Ovary (tissue), 3 donors: ENCODE measurements around the gene VAPA.

Source experiments
- EP300 ChIP-seq: sonication (generic); formaldehyde crosslinking; IDR thresholded peaks from one replicate; pipeline ENCODE4 v1.6.1; 2017; ENCODE audit warnings: antibody characterized with exemption
- TF ChIP-seq, protein P1 (sequence below), 3 donors: fragments of 450-650 bp in 2 of 3; fragments of 200-600 bp in 1 of 3; IDR thresholded peaks; one replicate each; pipeline versions ENCODE4 v1.5.1 to v1.8.0; 2016 to 2022; ENCODE audit warnings: antibody characterized with exemption in 3 of 3, mild to moderate bottlenecking in 1 of 3
- donor health status: DM: no; HTN: no; CAD: no.

DNA sequence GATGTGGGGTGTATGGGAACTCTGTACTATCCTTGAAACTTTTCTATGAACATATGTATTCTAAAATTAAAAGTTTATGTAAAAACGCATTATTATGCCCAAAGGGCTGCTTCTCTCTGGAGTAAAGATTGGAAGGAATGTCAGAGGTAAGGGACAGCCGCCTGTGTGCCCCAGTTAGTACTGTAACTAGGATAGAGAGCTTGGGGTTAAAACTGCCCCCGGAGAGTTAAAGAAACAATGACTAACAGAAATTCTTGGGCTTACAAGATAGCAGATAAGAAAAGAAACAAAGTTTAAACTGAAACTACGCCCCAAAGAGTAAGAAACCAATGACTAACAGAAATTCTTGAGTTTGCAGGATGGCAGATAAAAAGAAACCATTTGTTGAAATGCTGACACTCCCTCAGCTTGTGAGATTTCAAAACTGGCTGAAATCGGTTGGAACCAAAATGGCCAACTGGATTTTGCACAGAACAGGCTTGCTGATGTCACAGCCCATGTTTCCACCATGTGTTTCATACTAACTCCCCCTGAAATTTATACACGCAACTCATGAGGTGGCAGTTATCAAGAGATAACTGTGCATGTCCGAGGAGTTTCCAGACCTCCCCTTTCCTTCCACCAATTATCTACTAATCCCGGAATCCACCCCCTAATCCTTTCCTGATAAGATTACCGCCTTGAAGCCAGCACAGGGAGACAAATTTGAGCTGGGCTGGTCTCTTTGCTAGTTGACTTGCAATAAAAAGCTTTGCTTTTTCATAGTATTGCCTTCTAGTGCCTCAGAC lies 36.8 kb upstream of the VAPA start:
- TF ChIP-seq, protein P1, sequence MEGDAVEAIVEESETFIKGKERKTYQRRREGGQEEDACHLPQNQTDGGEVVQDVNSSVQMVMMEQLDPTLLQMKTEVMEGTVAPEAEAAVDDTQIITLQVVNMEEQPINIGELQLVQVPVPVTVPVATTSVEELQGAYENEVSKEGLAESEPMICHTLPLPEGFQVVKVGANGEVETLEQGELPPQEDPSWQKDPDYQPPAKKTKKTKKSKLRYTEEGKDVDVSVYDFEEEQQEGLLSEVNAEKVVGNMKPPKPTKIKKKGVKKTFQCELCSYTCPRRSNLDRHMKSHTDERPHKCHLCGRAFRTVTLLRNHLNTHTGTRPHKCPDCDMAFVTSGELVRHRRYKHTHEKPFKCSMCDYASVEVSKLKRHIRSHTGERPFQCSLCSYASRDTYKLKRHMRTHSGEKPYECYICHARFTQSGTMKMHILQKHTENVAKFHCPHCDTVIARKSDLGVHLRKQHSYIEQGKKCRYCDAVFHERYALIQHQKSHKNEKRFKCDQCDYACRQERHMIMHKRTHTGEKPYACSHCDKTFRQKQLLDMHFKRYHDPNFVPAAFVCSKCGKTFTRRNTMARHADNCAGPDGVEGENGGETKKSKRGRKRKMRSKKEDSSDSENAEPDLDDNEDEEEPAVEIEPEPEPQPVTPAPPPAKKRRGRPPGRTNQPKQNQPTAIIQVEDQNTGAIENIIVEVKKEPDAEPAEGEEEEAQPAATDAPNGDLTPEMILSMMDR (IDR thresholded peaks at IDR 0.05) = no peak
- peak; percentile 70 for TF ChIP-seq EP300
